HCT116 (cell line): ENCODE results near the gene TMEM184A. TPM values are rescaled to one million over a fixed set of nuclear protein-coding genes. Genes with fewer than 3 reads are reported as not detected.

Experiments used
- ATAC-seq: fragments of 200-7000 bp; cut with Tn5 transposase; 2 replicates; pipeline ENCODE4 v1.9.1; 2020; ENCODE audit warnings: mild to moderate bottlenecking, moderate library complexity
- BruUV-seq: library from RNA; stranded (reverse); fragments of 400-500 nt; replicated peaks from 2 replicates; lab custom pipeline; 2021; lab: Mats Ljungman, UMichigan
- CTCF ChIA-PET: fragments of 300-600 bp; sonication (Branson Sonifier 250); formaldehyde crosslinking; loops from one replicate; lab custom pipeline; 2021; ENCODE audit warnings: antibody characterized with exemption; lab: Charles Lee
- POLR2A ChIA-PET: fragments of 300-600, 350-600 bp; sonication (Branson Sonifier 250); formaldehyde crosslinking; loops from one replicate; lab custom pipeline; 2021; ENCODE audit warnings: antibody characterized with exemption; lab: Charles Lee
- RAD21 ChIA-PET, 2 experiments: fragments of 300-600 bp; sonication (Branson Sonifier 250); formaldehyde crosslinking; loops; one replicate each; lab custom pipeline; 2023; ENCODE audit warnings: low total read pairs in 2 of 2; ENCODE audit not compliant: uncharacterized antibody in 2 of 2, unreplicated experiment in 2 of 2, low non-redundant PET in 1 of 2; lab: Charles Lee
- DNase-seq: peaks from one replicate; pipeline ENCODE4 v3.0.0-alpha.2; 2010; ENCODE audit warnings: low read depth, low spot score
- H2AFZ ChIP-seq: fragments of 200-600 bp; shearing (Covaris generic), sonication (generic); 2 replicates; pipeline ENCODE4 v1.6.1; 2017; ENCODE audit warnings: low read depth, mixed run types, mixed read lengths, antibody characterized with exemption, low read length; ENCODE audit not compliant: poor library complexity, severe bottlenecking
- H3K27ac ChIP-seq: 2 replicates; pipeline ENCODE4 v1.5.1; 2012; ENCODE audit warnings: low read depth, low read length
- H3K27me3 ChIP-seq: fragments of 200-600 bp; sonication (generic); 2 replicates; pipeline ENCODE4 v1.6.1; 2016; ENCODE audit warnings: mixed run types, low read length, mixed read lengths; ENCODE audit not compliant: insufficient read depth
- H3K36me3 ChIP-seq, 2 experiments: fragments of 200-500 bp in 1 of 2; fragments of 200-600 bp in 1 of 2; sonication (Bioruptor generic) in 1 of 2; sonication (generic) in 1 of 2; 2 replicates each; pipeline versions ENCODE4 v1.5.1 to v1.6.1; 2014 to 2016; ENCODE audit warnings: low read length in 2 of 2, inconsistent platforms in 1 of 2, mixed read lengths in 1 of 2, mixed run types in 1 of 2; ENCODE audit not compliant: insufficient read depth in 2 of 2, control insufficient read depth in 1 of 2
- H3K4me1 ChIP-seq, 2 experiments: fragments of 200-600 bp in 1 of 2; sonication (generic) in 1 of 2; 2 replicates each; pipeline versions ENCODE4 v1.5.1 to v1.6.1; 2012 to 2017; ENCODE audit warnings: low read length in 2 of 2, inconsistent platforms in 1 of 2, mild to moderate bottlenecking in 1 of 2, mixed read lengths in 1 of 2, mixed run types in 1 of 2, moderate library complexity in 1 of 2; ENCODE audit not compliant: insufficient read depth in 2 of 2, control insufficient read depth in 1 of 2
- H3K4me2 ChIP-seq: fragments of 200-600 bp; sonication (generic); 2 replicates; pipeline ENCODE4 v1.6.1; 2017; ENCODE audit warnings: mixed run types, low read length, mixed read lengths
- H3K4me3 ChIP-seq, 2 experiments: fragments of 200-600 bp in 1 of 2; sonication (generic) in 1 of 2; replicated peaks in 1 of 2; 2 replicates each; pipeline ENCODE4 v1.5.1; 2011 to 2016; ENCODE audit warnings: low read length in 2 of 2, control low read depth in 1 of 2, low read depth in 1 of 2, mild to moderate bottlenecking in 1 of 2, mixed read lengths in 1 of 2, mixed run types in 1 of 2
- H3K79me2 ChIP-seq: fragments of 200-600 bp; sonication (generic); 2 replicates; pipeline ENCODE4 v1.6.1; 2017; ENCODE audit warnings: mild to moderate bottlenecking, mixed run types, low read length, moderate library complexity, mixed read lengths; ENCODE audit not compliant: insufficient read depth
- H3K9ac ChIP-seq: fragments of 200-600 bp; sonication (generic); 2 replicates; pipeline ENCODE4 v1.6.1; 2016; ENCODE audit warnings: low read length, mixed read lengths
- H3K9me2 ChIP-seq: fragments of 200-600 bp; sonication (generic), shearing (Covaris generic); 2 replicates; pipeline ENCODE4 v1.6.1; 2017; ENCODE audit warnings: mixed run types, mild to moderate bottlenecking, moderate library complexity; ENCODE audit not compliant: insufficient read depth
- H3K9me3 ChIP-seq, 2 experiments: fragments of 200-500 bp in 1 of 2; fragments of 200-600 bp in 1 of 2; sonication (Bioruptor generic) in 1 of 2; sonication (generic) in 1 of 2; 2 replicates each; pipeline ENCODE4 v1.6.1; 2014 to 2017; ENCODE audit warnings: low read length in 2 of 2, mixed read lengths in 2 of 2, inconsistent platforms in 1 of 2, low read depth in 1 of 2, mild to moderate bottlenecking in 1 of 2, mixed run types in 1 of 2, moderate library complexity in 1 of 2; ENCODE audit not compliant: control insufficient read depth in 1 of 2, insufficient read depth in 1 of 2
- H4K20me1 ChIP-seq: fragments of 200-600 bp; sonication (generic), shearing (Covaris generic); 2 replicates; pipeline ENCODE4 v1.6.1; 2017; ENCODE audit warnings: mixed run types, mild to moderate bottlenecking, moderate library complexity; ENCODE audit not compliant: insufficient read depth
- CBX3 ChIP-seq: IDR thresholded peaks from 2 replicates; pipeline ENCODE4 v1.6.1; 2012; ENCODE audit warnings: low read depth
- CEBPB ChIP-seq: IDR thresholded peaks from 2 replicates; pipeline ENCODE4 v1.6.1; 2012; ENCODE audit warnings: low read depth
- EGR1 ChIP-seq: IDR thresholded peaks from 2 replicates; pipeline ENCODE4 v1.6.1; 2012; ENCODE audit warnings: low read depth
- EZH2phosphoT487 ChIP-seq: fragments of 200-600 bp; IDR thresholded peaks from 2 replicates; pipeline ENCODE4 v1.6.1; 2018; ENCODE audit warnings: antibody characterized with exemption, borderline replicate concordance
- FOSL1 ChIP-seq: IDR thresholded peaks from 2 replicates; pipeline ENCODE4 v1.6.1; 2012; ENCODE audit warnings: low read depth
- JUND ChIP-seq: IDR thresholded peaks from 2 replicates; pipeline ENCODE4 v1.6.1; 2012
- POLR2A ChIP-seq: IDR thresholded peaks from 2 replicates; pipeline ENCODE4 v1.7.0; 2011; ENCODE audit warnings: borderline replicate concordance; ENCODE audit not compliant: insufficient read depth, insufficient read length; ENCODE audit errors: extremely low read depth
- POLR2AphosphoS5 ChIP-seq: IDR thresholded peaks from 2 replicates; pipeline ENCODE4 v1.6.1; 2011; ENCODE audit warnings: mild to moderate bottlenecking, low read depth, low read length, moderate library complexity
- RAD21 ChIP-seq: IDR thresholded peaks from 2 replicates; pipeline ENCODE4 v1.6.1; 2012; ENCODE audit warnings: low read depth, mild to moderate bottlenecking
- SIN3A ChIP-seq: IDR thresholded peaks from 2 replicates; pipeline ENCODE4 v1.6.1; 2012; ENCODE audit warnings: low read depth
- SP1 ChIP-seq: IDR thresholded peaks from 2 replicates; pipeline ENCODE4 v1.6.1; 2012; ENCODE audit warnings: low read depth
- SRF ChIP-seq: IDR thresholded peaks from 2 replicates; pipeline ENCODE4 v1.6.1; 2012; ENCODE audit warnings: low read depth
- ZNF274 ChIP-seq: fragments of 200-500 bp; sonication (Bioruptor generic); IDR thresholded peaks from 2 replicates; pipeline ENCODE4 v1.6.1; 2014; ENCODE audit warnings: mild to moderate bottlenecking, low read depth, low read length, inconsistent platforms
- intact Hi-C: fragments of 100-400 bp; cut with micrococcal nuclease; formaldehyde crosslinking; loops from 2 replicates; pipeline ENCODE4 v1.10.0; 2022
- total RNA-seq: library from RNA; stranded (reverse); gene quantifications from one replicate; pipeline ENCODE4 v1.2.1, GENCODE V29; 2021; ENCODE audit not compliant: unreplicated experiment
- TF ChIP-seq, protein P1 (sequence below), 3 experiments: fragments of 200-600 bp in 1 of 3; sonication (generic) in 1 of 3; IDR thresholded peaks in 2 of 3; conservative IDR thresholded peaks in 1 of 3; 2 replicates each; pipeline ENCODE4 v1.5.1; 2012 to 2017; ENCODE audit warnings: low read depth in 2 of 3, low read length in 2 of 3, antibody characterized with exemption in 1 of 3, borderline replicate concordance in 1 of 3, control low read depth in 1 of 3, mild to moderate bottlenecking in 1 of 3, mixed read lengths in 1 of 3, mixed run types in 1 of 3, moderate library complexity in 1 of 3; ENCODE audit not compliant: insufficient read depth in 1 of 3
- TF ChIP-seq, protein P2 (sequence below): IDR thresholded peaks from 2 replicates; pipeline ENCODE4 v1.6.1; 2012

Gene TMEM184A
- total RNA-seq, 1 experiment from 2014 or later, result 34.8 TPM

DNA sequence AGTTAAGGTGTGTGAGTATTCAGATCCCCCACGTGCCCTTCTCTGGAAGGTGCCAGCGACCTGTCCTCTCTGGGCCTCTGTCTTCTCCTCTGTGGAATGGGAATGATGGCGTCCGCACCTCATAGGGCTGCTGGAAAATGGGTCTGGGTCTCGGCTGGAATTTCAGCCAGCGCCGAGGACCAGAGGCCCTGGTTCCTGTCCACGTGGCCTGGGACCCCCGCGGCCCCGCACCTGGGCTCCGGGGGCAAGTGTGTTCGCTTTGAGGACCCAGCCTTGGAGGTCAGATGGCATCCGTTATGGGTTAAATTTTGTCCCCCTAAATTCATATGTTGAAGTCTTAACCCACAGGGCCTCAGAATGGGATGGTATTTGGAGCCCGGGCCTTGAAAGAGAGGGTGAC is 46.4 kb upstream of the TMEM184A start (continued):
- TF ChIP-seq, protein P1, sequence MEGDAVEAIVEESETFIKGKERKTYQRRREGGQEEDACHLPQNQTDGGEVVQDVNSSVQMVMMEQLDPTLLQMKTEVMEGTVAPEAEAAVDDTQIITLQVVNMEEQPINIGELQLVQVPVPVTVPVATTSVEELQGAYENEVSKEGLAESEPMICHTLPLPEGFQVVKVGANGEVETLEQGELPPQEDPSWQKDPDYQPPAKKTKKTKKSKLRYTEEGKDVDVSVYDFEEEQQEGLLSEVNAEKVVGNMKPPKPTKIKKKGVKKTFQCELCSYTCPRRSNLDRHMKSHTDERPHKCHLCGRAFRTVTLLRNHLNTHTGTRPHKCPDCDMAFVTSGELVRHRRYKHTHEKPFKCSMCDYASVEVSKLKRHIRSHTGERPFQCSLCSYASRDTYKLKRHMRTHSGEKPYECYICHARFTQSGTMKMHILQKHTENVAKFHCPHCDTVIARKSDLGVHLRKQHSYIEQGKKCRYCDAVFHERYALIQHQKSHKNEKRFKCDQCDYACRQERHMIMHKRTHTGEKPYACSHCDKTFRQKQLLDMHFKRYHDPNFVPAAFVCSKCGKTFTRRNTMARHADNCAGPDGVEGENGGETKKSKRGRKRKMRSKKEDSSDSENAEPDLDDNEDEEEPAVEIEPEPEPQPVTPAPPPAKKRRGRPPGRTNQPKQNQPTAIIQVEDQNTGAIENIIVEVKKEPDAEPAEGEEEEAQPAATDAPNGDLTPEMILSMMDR (IDR thresholded peaks at IDR 0.05 in 2 of 3, conservative IDR thresholded peaks at IDR 0.05 in 1 of 3; ENCODE audit: borderline replicate concordance in 1 of 3, insufficient read depth in 1 of 3, low read depth in 2 of 3, low read length in 2 of 3), result no peak
- TF ChIP-seq EGR1, result no peak
- no peak for TF ChIP-seq POLR2A
- no peak for TF ChIP-seq ZNF274
- TF ChIP-seq SRF, result no peak
- no peak for TF ChIP-seq SIN3A
- no peak for TF ChIP-seq POLR2AphosphoS5
- TF ChIP-seq RAD21, result no peak
- TF ChIP-seq EZH2phosphoT487, result no peak
- no peak for TF ChIP-seq JUND
- TF ChIP-seq, protein P2, sequence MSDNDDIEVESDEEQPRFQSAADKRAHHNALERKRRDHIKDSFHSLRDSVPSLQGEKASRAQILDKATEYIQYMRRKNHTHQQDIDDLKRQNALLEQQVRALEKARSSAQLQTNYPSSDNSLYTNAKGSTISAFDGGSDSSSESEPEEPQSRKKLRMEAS, result no peak

DNA sequence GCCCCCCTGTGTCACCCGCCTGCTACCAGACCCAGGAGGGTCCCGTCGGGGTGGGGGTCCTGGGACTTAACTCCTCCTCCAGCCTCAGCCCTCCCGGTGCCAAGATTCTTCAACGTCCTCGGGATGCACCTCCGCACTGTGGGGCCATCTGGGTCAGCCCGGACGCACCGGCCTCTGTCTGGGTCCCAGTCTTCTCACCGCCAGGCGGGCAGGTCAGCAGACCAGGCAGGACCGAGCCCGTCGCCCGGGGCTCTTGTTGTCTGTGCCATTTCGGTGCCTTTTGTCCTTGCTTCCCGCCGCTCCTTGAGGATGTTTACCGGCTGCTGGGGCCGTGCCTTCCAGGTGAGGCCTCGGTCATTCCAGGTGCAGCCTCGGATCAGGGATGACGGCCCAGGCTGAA is 46.0 kb upstream of the TMEM184A start:
- Histone ChIP-seq H4K20me1 (no peaks in the 10 kb centered on the region), H3K27ac (no peak overlapping the region), H3K79me2 (no peaks in the 10 kb centered on the region), H3K9me3 (no peaks in the 10 kb centered on the region), H3K27me3 (no peaks in the 10 kb centered on the region), H3K9ac (no peak overlapping the region), H3K4me2 (no peak overlapping the region), H2AFZ (no peak overlapping the region), H3K9me2 (no peaks in the 10 kb centered on the region), H3K4me1 (no peaks in the 10 kb centered on the region), H3K4me3 (no peak overlapping the region), H3K36me3 (no peaks in the 10 kb centered on the region)
- ChIA-PET CTCF (no interaction called here), POLR2A (no interaction called here), RAD21 (no interaction called here)
- intact Hi-C loops, result no loop called here
- ATAC-seq, result no peak
- no peak for DNase-seq
- no TSS peak for BruUV-seq
- TF ChIP-seq EZH2phosphoT487 (no peak), POLR2A (no peak), FOSL1 (no peak), POLR2AphosphoS5 (no peak), JUND (no peak), SP1 (no peak), CBX3 (no peak), CEBPB (no peak), ZNF274 (no peak)
